ENCODE data around the gene GLB1L. TPM values are rescaled to one million over a fixed set of nuclear protein-coding genes. Genes with fewer than 3 reads are reported as not detected.
"Not testable (repeated sequence)": the region's sequence is repeated elsewhere in the genome, so short reads cannot be mapped to it uniquely, and the experiment has no call there.

The GLB1L gene
- total and polyA plus RNA-seq, 3 experiments from 2014 or later: 0.99 to 3.5 (median 2.6) TPM

DNA sequence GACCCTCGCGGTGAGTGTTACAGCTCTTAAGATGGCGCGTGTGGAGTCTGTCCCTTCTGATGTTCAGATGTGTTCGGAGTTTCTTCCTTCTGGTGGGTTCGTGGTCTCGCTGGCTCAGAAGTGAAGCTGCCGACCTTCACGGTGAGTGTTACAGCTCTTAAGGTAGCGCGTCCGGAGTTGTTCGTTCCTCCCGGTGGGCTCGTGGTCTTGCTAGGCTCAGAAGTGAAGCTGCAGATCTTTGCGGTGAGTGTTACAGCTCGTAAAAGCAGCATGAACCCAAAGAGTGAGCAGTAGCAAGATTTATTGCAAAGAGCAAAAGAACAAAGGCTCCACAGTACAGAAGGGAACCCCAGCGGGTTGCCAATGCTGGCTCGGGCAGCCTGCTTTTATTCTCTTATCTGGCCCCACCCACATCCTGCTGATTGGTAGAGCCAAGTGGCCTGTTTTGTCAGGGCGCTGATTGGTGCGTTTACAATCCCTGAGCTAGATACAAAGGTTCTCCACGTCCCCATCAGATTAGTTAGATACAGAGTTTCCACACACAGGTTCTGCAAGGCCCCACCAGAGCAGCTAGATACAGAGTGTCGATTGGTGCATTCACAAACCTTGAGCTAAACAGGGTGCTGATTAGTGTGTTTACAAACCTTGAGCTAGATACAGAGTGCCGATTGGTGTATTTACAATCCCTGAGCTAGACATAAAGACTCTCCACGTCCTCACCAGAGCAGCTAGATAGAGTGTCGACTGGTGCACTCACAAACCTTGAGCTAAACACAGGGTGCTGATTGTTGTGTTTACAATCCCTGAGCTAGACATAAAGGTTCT is 44.5 kb downstream of the GLB1L start:
- H3K27ac Mint-ChIP-seq: peak overlapping the region; percentile 82 to 97 (median 94)
- H3K9me3 Mint-ChIP-seq; H3K27ac ChIP-seq (ENCODE audit: low read depth, low read length); H3K27me3 ChIP-seq (ENCODE audit: insufficient read depth, low read length, poor library complexity, severe bottlenecking); H3K4me1 ChIP-seq (ENCODE audit: insufficient read depth, low read length); H3K36me3 ChIP-seq (ENCODE audit: insufficient read depth, low read length); H3K9me3 ChIP-seq (ENCODE audit: low read length); H3K36me3 Mint-ChIP-seq; H3K27me3 Mint-ChIP-seq: not testable (repeated sequence)
- POLR2A ChIA-PET: interaction anchor here (0.5 to 2.1 kb wide), 6 partner anchors 8 to 78 kb away, joined by 3 to 20 read pairs (median 4); partner anchors contain the start of genes CNPPD1 and DNAJB2
- H3K4me3 Mint-ChIP-seq: peak overlapping the region; percentile 79 to 94 (median 90)
- peak in 4 of 5 donors; percentile 35 to 65 (median 60) for DNase-seq
- H3K4me3 ChIP-seq (ENCODE audit: low read length): peak overlapping the region; percentile 22
- peaks cover 19 to 24% (median 19%) of the 10 kb centered on the region in 3 donors for H3K4me1 Mint-ChIP-seq
- CTCF ChIA-PET: interaction anchor here (0.8 to 4.4 kb wide), 11 partner anchors 9 to 94 kb away, joined by 3 to 17 read pairs (median 5); partner anchors contain the start of genes CNPPD1, GLB1L and STK16

DNA sequence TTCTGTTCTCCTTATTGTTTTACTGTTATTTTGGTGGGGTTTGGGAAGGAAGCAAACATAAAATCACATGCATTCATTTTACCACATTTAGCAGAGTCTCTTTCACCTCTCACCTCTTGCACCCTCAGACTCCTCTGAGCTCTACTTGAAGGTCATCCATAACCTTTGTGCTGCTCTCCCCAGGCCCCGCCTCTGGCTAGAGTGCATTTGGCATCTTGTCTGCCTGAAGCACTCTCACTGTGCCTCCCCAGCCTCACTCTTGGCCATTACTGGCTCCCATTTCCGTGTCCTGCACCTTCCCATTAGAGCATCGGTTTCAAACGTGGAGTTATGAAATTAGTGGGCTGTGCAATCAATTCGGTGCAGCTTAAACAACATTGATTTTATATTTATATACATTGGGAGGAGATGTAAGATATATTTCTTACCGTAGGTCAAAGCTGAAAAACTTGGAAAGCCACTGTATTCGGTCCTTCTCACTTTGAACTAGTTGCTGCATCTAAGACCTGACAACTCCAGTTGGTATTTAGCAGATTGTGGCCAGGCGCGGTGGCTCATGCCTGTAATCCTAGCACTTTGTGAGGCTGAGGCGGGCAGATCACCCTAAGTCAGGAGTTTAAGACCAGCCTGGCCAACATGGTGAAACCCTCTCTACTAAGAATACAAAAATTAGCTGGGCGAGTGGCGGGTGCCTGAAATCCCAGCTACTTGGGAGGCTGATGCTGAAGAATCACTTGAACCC is 45.6 kb downstream of the GLB1L start:
- no peaks in the 10 kb centered on the region for H3K27me3 ChIP-seq (ENCODE audit: insufficient read depth, low read length, poor library complexity, severe bottlenecking)
- no peaks in the 10 kb centered on the region for H3K27me3 Mint-ChIP-seq
- H3K36me3 ChIP-seq (ENCODE audit: insufficient read depth, low read length): no peaks in the 10 kb centered on the region
- ChIA-PET CTCF (interaction anchor here (1.1 to 4.4 kb wide), 6 partner anchors 10 to 95 kb away, joined by 3 to 17 read pairs (median 8); no protein-coding TSS in a partner anchor), POLR2A (interaction anchor here (0.6 to 2.1 kb wide), 5 partner anchors 17 to 188 kb away, joined by 3 to 20 read pairs (median 5); partner anchors contain the start of genes CNPPD1, DNAJB2 and DNPEP)
- no peak for DNase-seq
- H3K4me1 Mint-ChIP-seq: peaks cover 18 to 24% (median 19%) of the 10 kb centered on the region in 3 donors
- H3K9me3 ChIP-seq (ENCODE audit: low read length): no peaks in the 10 kb centered on the region
- H3K4me3 Mint-ChIP-seq: peak overlapping the region in 6 of 7 donors; percentile 12 to 90 (median 34)
- peaks cover 8% of the 10 kb centered on the region for H3K4me1 ChIP-seq (ENCODE audit: insufficient read depth, low read length)
- peaks cover 0 to 5% (median 0%) of the 10 kb centered on the region in 5 donors for H3K9me3 Mint-ChIP-seq
- no peak overlapping the region for H3K4me3 ChIP-seq (ENCODE audit: low read length)
- H3K27ac ChIP-seq (ENCODE audit: low read depth, low read length): no peak overlapping the region
- peak overlapping the region in 5 of 8 donors; percentile 2 to 61 (median 44) for H3K27ac Mint-ChIP-seq
- no peaks in the 10 kb centered on the region for H3K36me3 Mint-ChIP-seq

DNA sequence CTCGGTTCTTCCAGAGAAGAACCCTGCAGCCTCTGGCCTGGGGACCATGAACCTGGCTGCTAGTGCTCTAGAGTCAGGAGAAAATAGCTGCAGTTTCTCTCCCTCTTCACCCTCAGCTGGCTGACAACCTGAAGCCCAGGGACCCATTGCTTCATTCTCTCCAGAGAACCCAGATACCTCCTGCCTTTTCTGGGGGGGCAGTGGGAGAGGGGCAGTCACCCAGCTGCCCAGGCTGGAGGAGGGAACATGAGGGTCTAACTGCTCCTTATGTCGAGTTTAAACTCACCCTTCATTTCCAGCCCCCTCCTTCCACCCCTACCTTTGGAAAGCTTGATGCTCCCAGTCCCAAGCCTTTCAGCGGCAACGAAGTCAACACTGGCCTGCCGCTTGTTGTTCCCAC is 46.3 kb downstream of the GLB1L start:
- DNase-seq: no peak
- H3K27ac Mint-ChIP-seq: peak overlapping the region in 2 of 8 donors; percentile 5 to 50
- Histone ChIP-seq H3K4me3 (ENCODE audit: low read length) (no peak overlapping the region), H3K27me3 (ENCODE audit: insufficient read depth, low read length, poor library complexity, severe bottlenecking) (no peaks in the 10 kb centered on the region), H3K4me1 (ENCODE audit: insufficient read depth, low read length) (peaks cover 8% of the 10 kb centered on the region), H3K27ac (ENCODE audit: low read depth, low read length) (no peak overlapping the region), H3K9me3 (ENCODE audit: low read length) (no peaks in the 10 kb centered on the region), H3K36me3 (ENCODE audit: insufficient read depth, low read length) (no peaks in the 10 kb centered on the region)
- no peaks in the 10 kb centered on the region for H3K27me3 Mint-ChIP-seq
- H3K9me3 Mint-ChIP-seq: peaks cover 0 to 5% (median 0%) of the 10 kb centered on the region in 5 donors
- ChIA-PET POLR2A (interaction anchor here (0.6 kb wide), 2 partner anchors 60 to 189 kb away, joined by 3 to 5 read pairs; partner anchors contain the start of gene DNPEP), CTCF (interaction anchor here (1.1 to 4.4 kb wide), 4 partner anchors 9 to 17 kb away, joined by 3 to 17 read pairs (median 8); no protein-coding TSS in a partner anchor)
- H3K36me3 Mint-ChIP-seq: no peaks in the 10 kb centered on the region
- peak overlapping the region in 1 of 7 donors; percentile 12 for H3K4me3 Mint-ChIP-seq
- peaks cover 18 to 24% (median 19%) of the 10 kb centered on the region in 3 donors for H3K4me1 Mint-ChIP-seq

DNA sequence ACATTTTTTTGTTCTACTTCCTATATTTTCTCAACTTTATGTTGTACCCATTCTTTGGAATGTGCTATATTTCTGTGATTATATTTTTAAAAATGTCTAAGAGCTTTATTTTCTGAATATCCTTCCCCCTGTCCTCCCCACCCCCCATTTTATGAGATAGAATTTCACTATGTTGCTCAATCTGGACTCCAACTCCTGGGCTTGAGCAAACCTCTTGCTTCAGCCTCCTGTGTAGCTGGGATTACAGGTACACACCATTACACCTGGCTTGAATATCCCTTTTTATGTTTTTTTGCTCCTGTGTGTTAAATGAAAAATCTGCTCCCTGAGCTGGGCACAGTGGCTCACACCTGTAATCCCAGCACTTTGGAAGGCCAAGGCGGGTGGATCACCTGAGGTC is 47.9 kb downstream of the GLB1L start:
- no peak overlapping the region for H3K27ac Mint-ChIP-seq
- peaks cover 18 to 24% (median 19%) of the 10 kb centered on the region in 3 donors for H3K4me1 Mint-ChIP-seq
- CTCF ChIA-PET: interaction anchor here (0.9 to 4.4 kb wide), 4 partner anchors 16 to 98 kb away, joined by 3 to 17 read pairs (median 4); no protein-coding TSS in a partner anchor
- Histone ChIP-seq H3K9me3 (ENCODE audit: low read length) (no peaks in the 10 kb centered on the region), H3K36me3 (ENCODE audit: insufficient read depth, low read length) (no peaks in the 10 kb centered on the region), H3K4me3 (ENCODE audit: low read length) (no peak overlapping the region), H3K27me3 (ENCODE audit: insufficient read depth, low read length, poor library complexity, severe bottlenecking) (no peaks in the 10 kb centered on the region), H3K27ac (ENCODE audit: low read depth, low read length) (no peak overlapping the region), H3K4me1 (ENCODE audit: insufficient read depth, low read length) (peaks cover 8% of the 10 kb centered on the region)
- no peaks in the 10 kb centered on the region for H3K27me3 Mint-ChIP-seq
- no peaks in the 10 kb centered on the region for H3K36me3 Mint-ChIP-seq
- H3K9me3 Mint-ChIP-seq: peaks cover 0 to 5% (median 0%) of the 10 kb centered on the region in 5 donors
- no peak for DNase-seq
- POLR2A ChIA-PET: interaction anchor here (0.8 kb wide), 1 partner anchor 9 kb away, joined by 4 read pairs; the partner anchor contains the start of gene ZFAND2B
- no peak overlapping the region for H3K4me3 Mint-ChIP-seq

DNA sequence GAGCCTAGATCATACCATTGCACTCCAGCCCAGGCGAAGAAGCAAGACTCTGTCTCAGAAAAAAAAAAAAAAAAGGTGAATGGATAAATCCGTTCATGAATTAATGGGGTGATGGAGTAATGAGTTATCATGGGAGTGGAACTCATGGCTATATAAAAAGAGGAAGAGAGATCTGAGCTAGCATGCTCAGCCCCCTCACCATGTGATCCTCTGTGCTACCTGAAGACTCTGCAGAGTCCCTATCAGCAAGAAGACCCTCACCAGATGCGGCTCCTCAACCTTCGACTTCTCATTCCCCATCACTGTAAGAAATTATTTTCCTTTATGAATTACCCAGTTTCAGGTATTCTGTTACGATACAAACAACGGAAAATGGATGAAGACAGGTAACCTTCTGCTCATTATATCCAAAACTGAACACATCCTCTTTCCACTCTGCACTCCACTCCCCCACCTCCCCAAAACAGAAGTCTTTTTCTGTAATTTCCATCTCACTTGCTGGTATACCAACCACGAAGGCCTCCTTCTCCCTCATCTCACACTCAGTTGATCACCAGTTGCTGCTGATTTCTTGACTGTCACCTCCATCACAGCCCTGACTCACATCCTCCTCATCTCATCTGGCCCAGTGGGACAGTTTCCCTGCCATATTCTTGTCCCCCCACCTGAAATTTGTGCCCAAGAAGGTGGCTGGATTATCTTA is 58.3 kb downstream of the GLB1L start:
- POLR2A ChIA-PET: interaction anchor here (0.6 kb wide), 1 partner anchor 98 kb away, joined by 3 read pairs; no protein-coding TSS in a partner anchor
- peaks cover 11 to 17% (median 15%) of the 10 kb centered on the region in 3 donors for H3K4me1 Mint-ChIP-seq
- DNase-seq: no peak
- H3K4me3 Mint-ChIP-seq: no peak overlapping the region
- peaks cover 5% of the 10 kb centered on the region for H3K4me1 ChIP-seq (ENCODE audit: insufficient read depth, low read length)
- H3K27ac Mint-ChIP-seq: peak overlapping the region in 7 of 8 donors; percentile 4 to 79 (median 56)
- no peak overlapping the region for H3K27ac ChIP-seq (ENCODE audit: low read depth, low read length)
- no peak overlapping the region for H3K4me3 ChIP-seq (ENCODE audit: low read length)
- peaks cover 0 to 42% (median 3%) of the 10 kb centered on the region in 3 donors for H3K36me3 Mint-ChIP-seq
- H3K27me3 ChIP-seq (ENCODE audit: insufficient read depth, low read length, poor library complexity, severe bottlenecking): no peaks in the 10 kb centered on the region
- H3K36me3 ChIP-seq (ENCODE audit: insufficient read depth, low read length): peaks cover 21% of the 10 kb centered on the region
- H3K27me3 Mint-ChIP-seq: no peaks in the 10 kb centered on the region
- H3K9me3 ChIP-seq (ENCODE audit: low read length): no peaks in the 10 kb centered on the region
- H3K9me3 Mint-ChIP-seq: no peaks in the 10 kb centered on the region
- CTCF ChIA-PET: interaction anchor here (1.4 kb wide), 1 partner anchor 8 kb away, joined by 3 read pairs; no protein-coding TSS in a partner anchor

Other genes starting within 250 kb of the GLB1L start
- not detected for gene CFAP65, start 203.9 kb downstream of the GLB1L start, total RNA-seq
- not detected for gene CFAP65, start 203.9 kb downstream of the GLB1L start, polyA plus RNA-seq
- gene IHH, start 184.5 kb downstream of the GLB1L start, total RNA-seq: not detected
- gene IHH, start 184.5 kb downstream of the GLB1L start, polyA plus RNA-seq: not detected
- gene NHEJ1, start 84.6 kb downstream of the GLB1L start, total RNA-seq: 10 to 100 TPM; 22.4 to 24.5 TPM
- 26.3 TPM for gene NHEJ1, start 84.6 kb downstream of the GLB1L start, polyA plus RNA-seq
- gene SLC23A3, start 75.4 kb downstream of the GLB1L start, total RNA-seq: 1 to 10 TPM; 2.3 to 2.6 TPM
- not detected for gene SLC23A3, start 75.4 kb downstream of the GLB1L start, polyA plus RNA-seq
- 10 to 100 TPM; 66.2 to 67.0 TPM for gene CNPPD1, start 68.5 kb downstream of the GLB1L start, total RNA-seq
- 74.3 TPM for gene CNPPD1, start 68.5 kb downstream of the GLB1L start, polyA plus RNA-seq
- gene RETREG2, start 67.2 kb downstream of the GLB1L start, total RNA-seq: 10 to 100 TPM; 67.6 to 76.1 TPM
- 65.9 TPM for gene RETREG2, start 67.2 kb downstream of the GLB1L start, polyA plus RNA-seq
- gene ZFAND2B, start 38.7 kb downstream of the GLB1L start, total RNA-seq: 10 to 100 TPM; 32.4 to 36.8 TPM
- 86.0 TPM for gene ZFAND2B, start 38.7 kb downstream of the GLB1L start, polyA plus RNA-seq
- 10 to 100 TPM; 22.1 to 22.8 TPM for gene ABCB6, start 26.5 kb downstream of the GLB1L start, total RNA-seq
- 2.1 TPM for gene ABCB6, start 26.5 kb downstream of the GLB1L start, polyA plus RNA-seq
- 10 to 100 TPM; 46.1 to 52.9 TPM for gene ATG9A, start 15.8 kb downstream of the GLB1L start, total RNA-seq
- gene ATG9A, start 15.8 kb downstream of the GLB1L start, polyA plus RNA-seq: 32.0 TPM
- gene ANKZF1, start 15.6 kb downstream of the GLB1L start, total RNA-seq: 10 to 100 TPM; 72.4 to 76.0 TPM
- 32.5 TPM for gene ANKZF1, start 15.6 kb downstream of the GLB1L start, polyA plus RNA-seq
- gene STK16, start within 50 bp of the GLB1L start, total RNA-seq: 10 to 100 TPM; 23.0 to 26.1 TPM
- 18.6 TPM for gene STK16, start within 50 bp of the GLB1L start, polyA plus RNA-seq
- gene TUBA4B, start 7.8 kb upstream of the GLB1L start, total RNA-seq: not detected
- gene TUBA4B, start 7.8 kb upstream of the GLB1L start, polyA plus RNA-seq: not detected
- 100 to 1,000 TPM; 175 to 178 TPM for gene TUBA4A, start 8.5 kb upstream of the GLB1L start, total RNA-seq
- gene TUBA4A, start 8.5 kb upstream of the GLB1L start, polyA plus RNA-seq: 234 TPM
- gene DNAJB2, start 33.9 kb upstream of the GLB1L start, total RNA-seq: 10 to 100 TPM; 48.5 to 56.4 TPM
- 5.9 TPM for gene DNAJB2, start 33.9 kb upstream of the GLB1L start, polyA plus RNA-seq
- gene PTPRN, start 64.0 kb upstream of the GLB1L start, total RNA-seq: under 1 TPM in 1 of 2 experiments, not detected in 1; 0.11 TPM
- gene PTPRN, start 64.0 kb upstream of the GLB1L start, polyA plus RNA-seq: not detected
- not detected for gene RESP18, start 87.3 kb upstream of the GLB1L start, total RNA-seq
- gene RESP18, start 87.3 kb upstream of the GLB1L start, polyA plus RNA-seq: not detected
- gene DNPEP, start 142.5 kb upstream of the GLB1L start, total RNA-seq: 100 to 1,000 TPM; 112 to 116 TPM
- 69.1 TPM for gene DNPEP, start 142.5 kb upstream of the GLB1L start, polyA plus RNA-seq
- gene DES, start 172.9 kb upstream of the GLB1L start, total RNA-seq: not detected
- not detected for gene DES, start 172.9 kb upstream of the GLB1L start, polyA plus RNA-seq
- gene SPEG, start 189.4 kb upstream of the GLB1L start, total RNA-seq: 1 to 10 TPM in 1 of 2 experiments, under 1 TPM in 1; 0.94 to 1.0 TPM
- 0.48 TPM for gene SPEG, start 189.4 kb upstream of the GLB1L start, polyA plus RNA-seq

Measured in CD8-positive, alpha-beta memory T cell (primary cell).